H1 (cell line): ENCODE measurements around the gene VWF. TPM values are rescaled to one million over a fixed set of nuclear protein-coding genes. Genes with fewer than 3 reads are reported as not detected.

ENCODE experiments used
- GTF2F1 ChIP-seq: IDR thresholded peaks from 2 replicates; pipeline ENCODE4 v1.6.1; 2012; ENCODE audit warnings: low read depth, low read length, improper control_type of control experiment, borderline replicate concordance
- KDM5A ChIP-seq: fragments of 200-600 bp; IDR thresholded peaks from 2 replicates; pipeline ENCODE4 v1.7.1; 2012; ENCODE audit warnings: mild to moderate bottlenecking, low read length, inconsistent platforms, mixed read lengths
- NANOG ChIP-seq: IDR thresholded peaks from 2 replicates; pipeline ENCODE4 v1.6.1; 2011; ENCODE audit warnings: low read length, low read depth, mild to moderate bottlenecking, inconsistent platforms; ENCODE audit not compliant: insufficient read depth, poor library complexity, severe bottlenecking
- TAF7 ChIP-seq: optimal IDR thresholded peaks from 2 replicates; pipeline ENCODE3; 2011; ENCODE audit warnings: low read depth, mild to moderate bottlenecking, inconsistent platforms, low read length, moderate library complexity, borderline replicate concordance
- ZNF274 ChIP-seq: IDR thresholded peaks from 2 replicates; pipeline ENCODE4 v1.7.0; 2012; ENCODE audit warnings: low read length, borderline replicate concordance; ENCODE audit errors: extremely low read depth
- polyA plus RNA-seq, 7 experiments: library from polyadenylated mRNA; depleted of rRNA in 3 of 7; stranded (reverse) in 5 of 7; unstranded in 2 of 7; fragments of >200 nt in 5 of 7; fragments of 200-250 nt in 2 of 7; gene quantifications; 1 replicate in 5 of 7; 2 replicates in 1 of 7; 4 replicates in 1 of 7; pipeline versions ENCODE4 v1.2.1 to v1.2.3, GENCODE V29; 2011 to 2013; ENCODE audit warnings: missing spikeins in 2 of 7, mixed read lengths in 2 of 7
- total RNA-seq: library from RNA; stranded (reverse); fragmentation: NEBNext Ultra II Directional; extraction: Animal tissue kit (Norgen Biotek cat#: 25700); gene quantifications from 2 replicates; pipeline ENCODE4 v1.2.1, GENCODE V29; 2021

The VWF gene
- total and polyA plus RNA-seq, 2 of the 8 experiments (the other 6 are each of a cell fraction or from before 2014, with no cell fraction given): 0.39 to 0.60 TPM

DNA sequence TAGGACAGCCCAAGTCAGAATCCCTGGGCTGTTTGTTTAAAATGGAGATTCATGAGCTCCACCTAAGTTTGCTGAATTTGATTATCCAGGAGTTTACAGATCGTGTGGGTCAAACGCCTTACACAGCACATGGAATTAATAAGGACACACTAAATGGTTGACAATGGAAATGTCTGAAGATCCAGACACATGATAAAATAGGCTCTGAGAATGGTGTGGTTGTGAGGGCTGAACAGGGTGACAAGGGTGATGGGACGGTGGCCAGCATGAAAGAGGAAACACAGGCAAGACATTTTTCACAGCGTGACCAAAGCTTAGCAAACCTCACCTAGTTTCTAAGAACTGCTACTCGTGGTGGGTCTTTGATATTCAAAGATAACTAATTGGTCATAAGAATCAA, 12.5 kb downstream of the VWF start (continued):
- TF ChIP-seq GTF2F1 (no peak), ZNF274 (no peak), KDM5A (no peak), NANOG (no peak), TAF7 (no peak)
